Left ventricle myocardium inferior (tissue), 1 donor: Measurements from ENCODE around the gene VPS26A. TPM values are rescaled to one million over a fixed set of nuclear protein-coding genes. Genes with fewer than 3 reads are reported as not detected.

Experiments used
- DNase-seq: peaks from one replicate; pipeline ENCODE4 v3.0.0-alpha.2; 2020
- H3K27ac ChIP-seq: fragments of 200-600 bp; replicated peaks from 2 replicates; pipeline ENCODE4 v1.8.0; 2021
- H3K27me3 ChIP-seq: fragments of 200-600 bp; 2 replicates; pipeline ENCODE4 v1.8.0; 2021; ENCODE audit warnings: low read depth
- H3K36me3 ChIP-seq: fragments of 200-600 bp; 2 replicates; pipeline ENCODE4 v1.8.0; 2021
- H3K4me1 ChIP-seq: fragments of 200-600 bp; 2 replicates; pipeline ENCODE4 v1.8.0; 2021
- H3K4me3 ChIP-seq: fragments of 200-600 bp; 2 replicates; pipeline ENCODE4 v1.8.0; 2021; ENCODE audit warnings: mild to moderate bottlenecking, moderate library complexity
- H3K9me3 ChIP-seq: fragments of 200-600 bp; replicated peaks from 2 replicates; pipeline ENCODE4 v1.8.0; 2021
- intact Hi-C: fragments of 100-400 bp; cut with micrococcal nuclease; formaldehyde crosslinking; loops from one replicate; pipeline ENCODE4 v1.11.0; 2022
- total RNA-seq: library from RNA; stranded (reverse); fragmentation: NEBNext Ultra II Directional; extraction: Animal tissue kit (Norgen Biotek cat#: 25700); gene quantifications from one replicate; pipeline ENCODE4 v1.2.1, GENCODE V29; 2021
- TF ChIP-seq, protein P1 (sequence below): fragments of 200-600 bp; IDR thresholded peaks from 2 replicates; pipeline ENCODE4 v1.8.0; 2021; ENCODE audit warnings: antibody characterized with exemption, mild to moderate bottlenecking, borderline replicate concordance
- donor health status: DM: no; HTN: yes; CAD: no; lungs with severe emphysema.

VPS26A gene
- total RNA-seq, 1 donor from 2014 or later, result 33.1 TPM

DNA sequence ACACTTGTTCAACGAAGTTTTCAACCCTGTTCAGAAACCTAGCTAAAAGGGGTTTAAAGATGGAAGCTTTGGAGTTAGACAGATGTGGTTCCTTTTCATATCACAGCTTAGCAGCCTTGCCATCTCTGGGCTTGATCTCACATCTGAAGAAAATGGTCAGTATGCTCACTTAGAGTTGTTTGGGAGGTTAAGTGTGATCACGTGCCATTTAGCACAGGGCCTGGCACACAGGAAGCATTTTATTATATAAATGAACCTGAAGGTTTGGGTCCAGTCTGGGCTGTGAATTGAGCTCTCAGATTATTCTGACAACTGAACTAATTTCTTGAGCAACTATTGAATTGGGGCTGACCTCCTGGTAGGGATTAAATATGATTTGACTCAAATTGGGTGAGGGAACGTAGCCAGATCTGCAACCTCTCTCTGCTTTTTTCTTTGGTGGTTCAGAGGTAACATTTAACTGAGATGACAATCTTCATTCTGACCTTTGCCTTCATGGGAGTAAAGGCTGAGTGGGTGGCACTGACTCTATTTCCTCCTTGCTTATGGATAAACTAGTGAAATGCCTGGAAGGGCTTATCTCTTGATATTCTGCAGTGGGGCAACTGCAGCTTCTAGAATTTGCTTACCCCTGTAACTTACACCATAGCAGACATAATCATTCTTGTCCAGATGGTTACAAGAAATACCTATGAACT is 86.0 kb downstream of the VPS26A start:
- Histone ChIP-seq H3K36me3 (peaks cover 48% of the 10 kb centered on the region), H3K4me3 (no peak overlapping the region), H3K27ac (no peak overlapping the region), H3K27me3 (no peaks in the 10 kb centered on the region), H3K4me1 (no peaks in the 10 kb centered on the region), H3K9me3 (peaks cover 6% of the 10 kb centered on the region)
- intact Hi-C loops, result no loop called here
- DNase-seq, result no peak
- TF ChIP-seq, protein P1, sequence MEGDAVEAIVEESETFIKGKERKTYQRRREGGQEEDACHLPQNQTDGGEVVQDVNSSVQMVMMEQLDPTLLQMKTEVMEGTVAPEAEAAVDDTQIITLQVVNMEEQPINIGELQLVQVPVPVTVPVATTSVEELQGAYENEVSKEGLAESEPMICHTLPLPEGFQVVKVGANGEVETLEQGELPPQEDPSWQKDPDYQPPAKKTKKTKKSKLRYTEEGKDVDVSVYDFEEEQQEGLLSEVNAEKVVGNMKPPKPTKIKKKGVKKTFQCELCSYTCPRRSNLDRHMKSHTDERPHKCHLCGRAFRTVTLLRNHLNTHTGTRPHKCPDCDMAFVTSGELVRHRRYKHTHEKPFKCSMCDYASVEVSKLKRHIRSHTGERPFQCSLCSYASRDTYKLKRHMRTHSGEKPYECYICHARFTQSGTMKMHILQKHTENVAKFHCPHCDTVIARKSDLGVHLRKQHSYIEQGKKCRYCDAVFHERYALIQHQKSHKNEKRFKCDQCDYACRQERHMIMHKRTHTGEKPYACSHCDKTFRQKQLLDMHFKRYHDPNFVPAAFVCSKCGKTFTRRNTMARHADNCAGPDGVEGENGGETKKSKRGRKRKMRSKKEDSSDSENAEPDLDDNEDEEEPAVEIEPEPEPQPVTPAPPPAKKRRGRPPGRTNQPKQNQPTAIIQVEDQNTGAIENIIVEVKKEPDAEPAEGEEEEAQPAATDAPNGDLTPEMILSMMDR, result no peak

DNA sequence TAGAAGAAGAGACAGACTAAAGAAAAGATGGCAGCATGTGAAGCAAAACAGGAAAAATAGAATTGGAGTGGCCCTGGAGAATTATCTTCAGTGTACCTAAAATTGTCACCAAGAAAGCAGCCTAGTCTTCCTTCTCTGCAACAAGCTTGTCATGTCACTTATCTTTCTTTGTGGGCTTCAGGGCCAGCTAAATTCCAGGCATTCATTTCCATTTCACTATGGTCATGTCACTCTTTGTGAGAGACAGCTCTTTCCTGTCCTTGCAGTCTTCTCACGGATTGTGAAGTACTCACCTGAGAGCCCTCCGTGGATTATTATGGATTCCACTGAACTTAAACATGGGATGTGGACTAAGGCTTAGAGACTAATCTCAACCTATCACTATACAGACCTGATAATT is 87.1 kb downstream of the VPS26A start:
- no peak for DNase-seq
- intact Hi-C loops, result no loop called here
- no peaks in the 10 kb centered on the region for H3K27me3 ChIP-seq

DNA sequence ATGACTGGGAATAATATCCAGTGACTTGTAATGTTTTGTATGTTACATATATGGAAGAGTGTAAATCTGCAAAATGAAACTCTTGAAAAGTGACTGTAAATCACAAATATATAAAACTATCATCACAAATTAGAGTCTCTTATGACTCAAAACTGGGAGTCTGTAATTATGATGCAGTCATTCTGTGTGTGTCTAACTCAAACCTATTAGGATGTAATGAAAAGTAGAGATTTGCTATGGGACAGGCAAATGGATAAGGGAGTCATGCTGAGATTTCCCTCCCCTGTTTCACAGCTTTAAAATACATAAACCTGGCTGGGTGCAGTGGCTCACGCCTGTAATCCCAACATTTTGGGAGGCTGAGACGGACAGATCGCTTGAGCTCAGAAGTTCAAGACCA is 87.5 kb downstream of the VPS26A start:
- TF ChIP-seq, protein P1, result no peak
- Histone ChIP-seq H3K27me3 (no peaks in the 10 kb centered on the region), H3K36me3 (peaks cover 32% of the 10 kb centered on the region), H3K4me3 (no peak overlapping the region), H3K27ac (no peak overlapping the region), H3K9me3 (peaks cover 6% of the 10 kb centered on the region), H3K4me1 (no peaks in the 10 kb centered on the region)
- no peak for DNase-seq
- intact Hi-C loops, result no loop called here

More for the DNA sequence above, 87.1 kb downstream of the VPS26A start:
- Histone ChIP-seq H3K9me3 (peaks cover 6% of the 10 kb centered on the region), H3K4me1 (no peaks in the 10 kb centered on the region), H3K36me3 (peaks cover 36% of the 10 kb centered on the region), H3K27ac (no peak overlapping the region), H3K4me3 (no peak overlapping the region)
- TF ChIP-seq, protein P1, result no peak

DNA sequence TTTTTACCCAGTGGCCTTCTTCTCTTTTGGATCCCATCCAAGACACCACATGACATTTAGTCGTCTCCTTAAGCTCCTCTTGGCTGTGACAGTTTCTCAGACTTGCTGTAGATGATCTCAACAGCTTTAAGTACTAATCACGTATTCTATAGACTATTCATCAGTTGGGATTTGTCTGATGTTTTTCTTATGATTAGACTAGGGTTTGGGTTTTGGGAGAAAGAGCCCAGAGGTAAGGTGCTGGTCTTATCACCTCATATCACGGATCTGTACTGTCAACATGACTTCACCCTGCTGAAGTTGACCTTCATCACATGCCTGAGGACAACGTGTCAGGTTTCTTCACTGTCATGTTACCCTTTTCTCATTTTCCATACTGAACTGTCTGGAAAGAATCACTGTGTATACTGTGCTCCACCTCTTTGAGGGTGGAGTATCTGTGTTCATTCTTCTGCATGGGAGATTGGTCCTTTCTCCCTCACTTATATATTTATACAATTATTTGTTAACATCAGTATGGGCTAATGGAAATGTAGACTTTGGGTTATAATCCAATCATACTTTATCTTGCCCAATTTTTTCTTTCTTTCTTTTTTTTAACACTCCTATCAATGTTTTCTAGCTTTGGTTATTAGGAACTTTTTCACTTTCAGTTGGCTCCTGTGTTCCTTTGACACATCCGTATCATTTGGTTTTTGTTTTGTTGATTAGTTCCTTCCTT is 89.8 kb downstream of the VPS26A start:
- DNase-seq, result no peak
- Histone ChIP-seq H3K4me3 (no peak overlapping the region), H3K27me3 (peaks cover 11% of the 10 kb centered on the region), H3K27ac (no peak overlapping the region), H3K36me3 (peaks cover 10% of the 10 kb centered on the region), H3K9me3 (peaks cover 6% of the 10 kb centered on the region), H3K4me1 (no peaks in the 10 kb centered on the region)
- intact Hi-C loops, result no loop called here
- TF ChIP-seq, protein P1, result no peak

DNA sequence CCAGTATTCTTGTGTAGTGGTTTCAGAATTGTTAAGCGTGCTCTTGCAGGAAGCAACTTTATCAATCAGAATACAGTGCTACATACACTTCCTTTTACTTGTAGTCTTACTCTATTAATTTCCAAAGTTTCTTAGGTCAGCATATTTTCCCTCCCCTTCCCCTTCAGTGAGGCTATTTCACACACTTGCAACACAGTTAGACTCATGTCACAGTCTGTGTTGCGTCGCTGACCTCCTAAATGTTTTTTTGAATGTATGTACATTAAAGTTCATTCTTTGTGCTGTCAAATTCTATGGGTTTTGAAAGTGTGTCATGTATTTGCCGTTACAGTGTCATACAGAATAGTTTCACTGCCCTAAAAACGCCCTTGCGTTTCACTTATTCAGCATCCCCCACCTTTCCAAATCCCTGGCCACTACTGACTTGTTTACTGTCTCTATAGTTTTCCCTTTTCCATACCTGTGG is 90.7 kb downstream of the VPS26A start:
- TF ChIP-seq, protein P1, result no peak
- Histone ChIP-seq H3K27ac (no peak overlapping the region), H3K9me3 (peaks cover 6% of the 10 kb centered on the region), H3K36me3 (peaks cover under 1% of the 10 kb centered on the region), H3K4me1 (no peaks in the 10 kb centered on the region), H3K27me3 (peaks cover 19% of the 10 kb centered on the region), H3K4me3 (no peak overlapping the region)
- intact Hi-C loops, result no loop called here
- no peak for DNase-seq
